OCI-LY3 (cell line): ENCODE results near the gene CMTM4.

Experiments
- H2AFZ ChIP-seq: fragments of 200-600, 300-600 bp; shearing (Covaris generic); 2 replicates; pipeline ENCODE4 v1.6.0; 2014; ENCODE audit warnings: antibody characterized with exemption, low read depth, low read length
- H3K27ac ChIP-seq: fragments of 200-600, 300-600 bp; sonication (generic); 2 replicates; pipeline ENCODE4 v1.5.1; 2014; ENCODE audit warnings: mild to moderate bottlenecking, low read length, moderate library complexity, mixed read lengths
- H3K27me3 ChIP-seq: fragments of 200-600, 300-600 bp; sonication (generic); 2 replicates; pipeline ENCODE4 v1.6.1; 2014; ENCODE audit warnings: low read depth, low read length, mixed read lengths
- H3K36me3 ChIP-seq: fragments of 200-600, 300-600 bp; sonication (generic); replicated peaks from 2 replicates; pipeline ENCODE3; 2014; ENCODE audit warnings: low read depth, low read length, mixed read lengths
- H3K4me1 ChIP-seq: fragments of 300-600, 200-600 bp; sonication (generic); 2 replicates; pipeline ENCODE4 v1.6.1; 2014; ENCODE audit warnings: low read length, mixed read lengths
- H3K4me2 ChIP-seq: fragments of 200-600, 300-600 bp; sonication (generic); 2 replicates; pipeline ENCODE4 v1.6.1; 2014; ENCODE audit warnings: low read length, mixed read lengths
- H3K4me3 ChIP-seq: fragments of 300-600, 200-600 bp; sonication (generic); 2 replicates; pipeline ENCODE4 v1.5.1; 2014; ENCODE audit warnings: antibody characterized with exemption, mild to moderate bottlenecking, low read length, moderate library complexity
- H3K79me2 ChIP-seq: fragments of 300-600, 200-600 bp; shearing (Covaris generic); 2 replicates; pipeline ENCODE4 v1.6.1; 2014; ENCODE audit warnings: mild to moderate bottlenecking, low read length, mixed read lengths
- H3K9ac ChIP-seq: fragments of 300-600, 200-600 bp; shearing (Covaris generic); 2 replicates; pipeline ENCODE4 v1.6.0; 2014; ENCODE audit warnings: mild to moderate bottlenecking, low read length, moderate library complexity
- H3K9me3 ChIP-seq: fragments of 200-600, 300-600 bp; shearing (Covaris generic); 2 replicates; pipeline ENCODE4 v1.6.1; 2014; ENCODE audit warnings: low read length, mixed read lengths; ENCODE audit not compliant: insufficient read depth
- H4K20me1 ChIP-seq: fragments of 200-600, 300-600 bp; sonication (generic); 2 replicates; pipeline ENCODE4 v1.6.1; 2016; ENCODE audit warnings: low read length, mixed read lengths; ENCODE audit not compliant: insufficient read depth
- EZH2phosphoT487 ChIP-seq: fragments of 200-600 bp; shearing (Covaris generic); IDR thresholded peaks from 2 replicates; pipeline ENCODE4 v1.6.1; 2018; ENCODE audit warnings: antibody characterized with exemption, mixed run types, low read depth
- TF ChIP-seq, protein P1 (sequence below): fragments of 200-600, 300-600 bp; sonication (generic); IDR thresholded peaks from 2 replicates; pipeline ENCODE4 v1.5.1; 2014; ENCODE audit warnings: antibody characterized with exemption, low read length, low read depth

The CMTM4 gene

DNA sequence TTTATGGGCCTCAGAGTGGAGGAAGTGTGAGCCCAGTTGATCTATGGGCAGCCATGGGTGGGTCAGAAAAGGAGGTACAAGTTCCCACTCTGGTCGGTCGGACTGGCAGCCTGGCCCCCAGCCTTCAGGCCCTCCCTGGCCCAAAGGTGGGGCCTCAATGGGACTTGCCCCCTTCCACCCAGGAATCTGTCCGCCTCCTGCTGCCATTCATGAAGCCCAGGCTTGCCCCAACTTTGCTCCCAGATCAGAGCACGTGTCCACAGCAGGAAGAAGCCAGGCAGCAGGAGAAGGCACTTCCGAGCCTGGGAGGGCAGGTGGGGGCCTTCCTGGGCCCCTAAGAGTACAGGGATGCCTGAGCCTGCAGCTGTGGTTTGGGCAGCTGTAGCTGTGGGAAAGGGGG, 95.1 kb downstream of the CMTM4 start:
- Histone ChIP-seq H3K27ac (no peak overlapping the region), H3K4me1 (peaks cover 43% of the 10 kb centered on the region), H4K20me1 (peaks cover 5% of the 10 kb centered on the region; the same call in 1 of the 2 replicates), H3K4me3 (no peak overlapping the region), H2AFZ (no peak overlapping the region), H3K9ac (no peak overlapping the region), H3K27me3 (peaks cover 17% of the 10 kb centered on the region), H3K79me2 (peaks cover 17% of the 10 kb centered on the region), H3K4me2 (no peak overlapping the region), H3K9me3 (peaks cover 12% of the 10 kb centered on the region), H3K36me3 (no peaks in the 10 kb centered on the region)
- no peak for TF ChIP-seq EZH2phosphoT487
- TF ChIP-seq, protein P1, sequence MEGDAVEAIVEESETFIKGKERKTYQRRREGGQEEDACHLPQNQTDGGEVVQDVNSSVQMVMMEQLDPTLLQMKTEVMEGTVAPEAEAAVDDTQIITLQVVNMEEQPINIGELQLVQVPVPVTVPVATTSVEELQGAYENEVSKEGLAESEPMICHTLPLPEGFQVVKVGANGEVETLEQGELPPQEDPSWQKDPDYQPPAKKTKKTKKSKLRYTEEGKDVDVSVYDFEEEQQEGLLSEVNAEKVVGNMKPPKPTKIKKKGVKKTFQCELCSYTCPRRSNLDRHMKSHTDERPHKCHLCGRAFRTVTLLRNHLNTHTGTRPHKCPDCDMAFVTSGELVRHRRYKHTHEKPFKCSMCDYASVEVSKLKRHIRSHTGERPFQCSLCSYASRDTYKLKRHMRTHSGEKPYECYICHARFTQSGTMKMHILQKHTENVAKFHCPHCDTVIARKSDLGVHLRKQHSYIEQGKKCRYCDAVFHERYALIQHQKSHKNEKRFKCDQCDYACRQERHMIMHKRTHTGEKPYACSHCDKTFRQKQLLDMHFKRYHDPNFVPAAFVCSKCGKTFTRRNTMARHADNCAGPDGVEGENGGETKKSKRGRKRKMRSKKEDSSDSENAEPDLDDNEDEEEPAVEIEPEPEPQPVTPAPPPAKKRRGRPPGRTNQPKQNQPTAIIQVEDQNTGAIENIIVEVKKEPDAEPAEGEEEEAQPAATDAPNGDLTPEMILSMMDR: no peak

GRCh38 chr16:66600477-66600876, 96.1 kb downstream of the CMTM4 start:
- H3K9ac ChIP-seq: no peak overlapping the region
- H2AFZ ChIP-seq: no peak overlapping the region
- H3K27ac ChIP-seq: no peak overlapping the region
- TF ChIP-seq, protein P1: no peak
- no peak for TF ChIP-seq EZH2phosphoT487
- H3K4me1 ChIP-seq: peaks cover 43% of the 10 kb centered on the region
- H4K20me1 ChIP-seq: no peaks in the 10 kb centered on the region
- H3K79me2 ChIP-seq: peaks cover 7% of the 10 kb centered on the region
- no peak overlapping the region for H3K4me3 ChIP-seq
- H3K9me3 ChIP-seq: peaks cover 12% of the 10 kb centered on the region
- peaks cover 17% of the 10 kb centered on the region for H3K27me3 ChIP-seq
- no peaks in the 10 kb centered on the region for H3K36me3 ChIP-seq
- no peak overlapping the region for H3K4me2 ChIP-seq

DNA sequence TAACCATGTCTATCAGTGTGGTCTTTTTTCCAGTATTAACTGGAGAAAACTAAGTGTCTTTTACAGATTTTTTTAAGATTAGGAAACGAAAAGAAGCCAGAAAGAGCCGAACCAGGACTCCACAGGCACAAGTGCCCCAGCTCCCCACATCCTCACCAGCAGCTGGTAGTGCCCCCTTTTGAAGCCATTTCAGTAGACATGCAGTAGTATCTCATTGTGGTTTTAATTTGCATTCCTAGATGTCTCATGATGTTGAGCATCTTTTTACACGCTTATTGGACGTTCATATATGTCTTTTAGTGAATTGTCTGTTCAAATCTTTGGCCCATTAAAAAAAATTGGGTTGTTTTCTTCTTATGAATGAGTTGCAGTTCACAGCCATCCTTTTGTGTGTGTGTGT, 96.8 kb downstream of the CMTM4 start:
- Histone ChIP-seq H3K4me3 (no peak overlapping the region), H3K4me1 (peaks cover 51% of the 10 kb centered on the region), H2AFZ (no peak overlapping the region), H3K27ac (no peak overlapping the region), H4K20me1 (no peaks in the 10 kb centered on the region), H3K9ac (no peak overlapping the region), H3K79me2 (no peaks in the 10 kb centered on the region; the same call in 1 of the 2 replicates), H3K4me2 (peak overlapping the region; percentile 10; the same call in 1 of the 2 replicates), H3K36me3 (no peaks in the 10 kb centered on the region), H3K9me3 (peaks cover 12% of the 10 kb centered on the region), H3K27me3 (peaks cover 17% of the 10 kb centered on the region)
- TF ChIP-seq, protein P1: 0 out of 2 replicates have a peak, but pooled peaks have one; percentile 4
- no peak for TF ChIP-seq EZH2phosphoT487

DNA sequence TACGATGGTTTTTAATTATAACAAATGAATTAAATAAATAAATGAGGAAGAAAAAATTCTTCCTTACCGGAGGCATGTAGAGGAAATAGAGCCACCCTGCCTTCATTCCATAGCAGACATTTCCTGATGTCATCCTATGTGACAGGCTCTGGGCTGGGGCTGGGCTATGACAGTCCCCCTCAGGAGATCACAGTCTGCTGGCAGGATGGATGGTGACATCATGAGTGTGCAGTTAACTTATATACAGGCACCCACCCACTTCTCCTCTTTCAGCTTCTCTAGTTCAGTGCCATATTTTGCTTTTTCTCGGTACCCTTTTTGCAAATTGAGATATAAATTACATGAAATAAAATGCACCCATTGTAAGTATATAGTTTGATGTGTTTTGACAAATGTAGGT, 98.4 kb downstream of the CMTM4 start:
- Histone ChIP-seq H3K9me3 (peaks cover 16% of the 10 kb centered on the region), H3K79me2 (no peaks in the 10 kb centered on the region), H3K27ac (no peak overlapping the region), H2AFZ (no peak overlapping the region), H4K20me1 (no peaks in the 10 kb centered on the region), H3K27me3 (peaks cover 26% of the 10 kb centered on the region), H3K4me1 (peaks cover 52% of the 10 kb centered on the region), H3K36me3 (no peaks in the 10 kb centered on the region), H3K4me3 (no peak overlapping the region), H3K9ac (no peak overlapping the region), H3K4me2 (no peak overlapping the region)
- TF ChIP-seq EZH2phosphoT487: no peak
- TF ChIP-seq, protein P1: no peak
